ENCODE data around the gene RPL27A. TPM values are rescaled to one million over a fixed set of nuclear protein-coding genes. Genes with fewer than 3 reads are reported as not detected.

Gene RPL27A
- total and polyA plus RNA-seq, 2 of the 8 experiments (the other 6 are each of a cell fraction or from before 2014, with no cell fraction given) = 1,756 to 1,777 TPM

DNA sequence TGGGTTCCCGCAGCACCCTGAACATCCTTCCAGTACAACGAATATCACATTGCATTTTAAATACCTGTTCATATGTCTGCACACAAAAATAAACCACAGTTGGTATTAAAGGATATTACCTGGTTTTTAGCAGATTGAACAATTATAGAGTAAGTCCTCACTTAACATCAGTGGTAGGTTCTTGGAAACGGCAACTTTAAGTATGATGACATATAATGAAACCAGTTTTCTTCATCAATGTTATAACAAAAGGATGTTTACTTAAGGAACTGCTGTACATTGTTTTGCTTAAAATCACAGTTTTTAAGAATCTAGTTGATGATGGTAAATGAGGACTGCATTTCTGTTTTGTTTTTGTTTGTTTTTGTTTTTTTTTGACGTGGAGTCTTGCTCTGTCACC is 28.1 kb upstream of the RPL27A start:
- H3K9ac ChIP-seq (replicated peaks in 1 of 4; ENCODE audit: extremely low read depth in 1 of 4, low read depth in 3 of 4, low read length in 3 of 4) = no peak overlapping the region
- H4K91ac ChIP-seq (replicated peaks; ENCODE audit: insufficient read length, low read length) = no peak overlapping the region
- H2BK12ac ChIP-seq (ENCODE audit: low read depth, low read length) = no peak overlapping the region
- no peak overlapping the region for H3K27ac ChIP-seq (ENCODE audit: low read depth, low read length)
- no peak overlapping the region for H3K14ac ChIP-seq (ENCODE audit: insufficient read length)
- H2AK5ac ChIP-seq (ENCODE audit: low read depth, low read length) = no peak overlapping the region
- H2BK15ac ChIP-seq (ENCODE audit: low read length) = no peak overlapping the region
- H3K4me1 ChIP-seq (replicated peaks in 1 of 4; ENCODE audit: control insufficient read depth in 3 of 4, insufficient read depth in 4 of 4, low read length in 3 of 4) = peaks cover 0 to 3% (median 0%) of the 10 kb centered on the region in 4 experiments; a peak in 3 of 7 replicates
- no peaks in the 10 kb centered on the region for H3K27me3 ChIP-seq (replicated peaks in 1 of 4; ENCODE audit: control insufficient read depth in 3 of 4, extremely low read depth in 1 of 4, insufficient read depth in 3 of 4, low read length in 3 of 4)
- TF ChIP-seq, protein P1, sequence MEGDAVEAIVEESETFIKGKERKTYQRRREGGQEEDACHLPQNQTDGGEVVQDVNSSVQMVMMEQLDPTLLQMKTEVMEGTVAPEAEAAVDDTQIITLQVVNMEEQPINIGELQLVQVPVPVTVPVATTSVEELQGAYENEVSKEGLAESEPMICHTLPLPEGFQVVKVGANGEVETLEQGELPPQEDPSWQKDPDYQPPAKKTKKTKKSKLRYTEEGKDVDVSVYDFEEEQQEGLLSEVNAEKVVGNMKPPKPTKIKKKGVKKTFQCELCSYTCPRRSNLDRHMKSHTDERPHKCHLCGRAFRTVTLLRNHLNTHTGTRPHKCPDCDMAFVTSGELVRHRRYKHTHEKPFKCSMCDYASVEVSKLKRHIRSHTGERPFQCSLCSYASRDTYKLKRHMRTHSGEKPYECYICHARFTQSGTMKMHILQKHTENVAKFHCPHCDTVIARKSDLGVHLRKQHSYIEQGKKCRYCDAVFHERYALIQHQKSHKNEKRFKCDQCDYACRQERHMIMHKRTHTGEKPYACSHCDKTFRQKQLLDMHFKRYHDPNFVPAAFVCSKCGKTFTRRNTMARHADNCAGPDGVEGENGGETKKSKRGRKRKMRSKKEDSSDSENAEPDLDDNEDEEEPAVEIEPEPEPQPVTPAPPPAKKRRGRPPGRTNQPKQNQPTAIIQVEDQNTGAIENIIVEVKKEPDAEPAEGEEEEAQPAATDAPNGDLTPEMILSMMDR (IDR thresholded peaks at IDR 0.05; ENCODE audit: control extremely low read depth in 1 of 3, insufficient read depth in 1 of 3, low read depth in 1 of 3, low read length in 3 of 3) = no peak
- TF ChIP-seq CHD1 (IDR thresholded peaks at IDR 0.05; ENCODE audit: low read depth, low read length) (no peak), TCF12 (IDR thresholded peaks at IDR 0.05; ENCODE audit: low read depth, low read length) (no peak), BRCA1 (IDR thresholded peaks at IDR 0.05; ENCODE audit: low read depth, low read length) (no peak), ZNF274 (IDR thresholded peaks at IDR 0.05; ENCODE audit: borderline replicate concordance, extremely low read depth, low read length) (no peak), SP2 (IDR thresholded peaks at IDR 0.05; ENCODE audit: low read length) (no peak), SIX5 (IDR thresholded peaks at IDR 0.05; ENCODE audit: low read depth, low read length) (no peak), KDM5A (IDR thresholded peaks at IDR 0.05; ENCODE audit: low read length) (no peak)
- H4K20me1 ChIP-seq (replicated peaks in 1 of 2; ENCODE audit: control insufficient read depth in 1 of 2, insufficient read depth in 2 of 2, low read length in 2 of 2) = no peaks in the 10 kb centered on the region
- WGBS, 2 experiments (ENCODE audit: extremely low coverage in 1 of 2, insufficient coverage in 1 of 2, insufficient read length in 1 of 2, insufficient replicate concordance in 2 of 2, low coverage in 1 of 2, low lambda C conversion rate in 2 of 2, missing lambda C conversion rate in 1 of 2) = 91% methylated on average over 4 of the region's 4 CpGs; no CpG with 5 or more reads in 1 of the 2 experiments
- no peaks in the 10 kb centered on the region for H3K36me3 ChIP-seq (ENCODE audit: control insufficient read depth in 2 of 4, insufficient read depth in 4 of 4, low read length in 3 of 4)
- no peak overlapping the region for H3K4me3 ChIP-seq (ENCODE audit: extremely low read depth in 1 of 4, insufficient read depth in 2 of 4, low read depth in 3 of 4, low read length in 4 of 4)
- H2AFZ ChIP-seq (ENCODE audit: low read length) = no peak overlapping the region
- CTCF ChIA-PET (ENCODE audit: partially characterized antibody) = interaction anchor here (1.2 kb wide), 1 partner anchor 15 kb away, joined by 3 read pairs; no protein-coding TSS in a partner anchor
- no peak overlapping the region for H3K56ac ChIP-seq (replicated peaks; ENCODE audit: insufficient read length, low read depth, low read length)
- no peak overlapping the region for H3K4ac ChIP-seq (replicated peaks; ENCODE audit: insufficient read length, low read depth, low read length)
- no peak for DNase-seq (ENCODE audit: low read depth in 1 of 2, low spot score in 2 of 2)
- H3K9me3 ChIP-seq (ENCODE audit: insufficient read depth in 2 of 2, low read depth in 1 of 2, low read length in 1 of 2) = no peaks in the 10 kb centered on the region
- no peaks in the 10 kb centered on the region for H3K79me1 ChIP-seq (ENCODE audit: low read depth, low read length)
- H4K8ac ChIP-seq (ENCODE audit: extremely low read depth, insufficient read depth, low read length) = no peak overlapping the region
- H4K5ac ChIP-seq (ENCODE audit: insufficient read length, low read depth, low read length) = no peak overlapping the region
- no peak overlapping the region for H3K4me2 ChIP-seq (ENCODE audit: insufficient read depth in 1 of 2, low read depth in 2 of 2, low read length in 2 of 2)
- no peaks in the 10 kb centered on the region for H3K79me2 ChIP-seq (ENCODE audit: control insufficient read depth in 1 of 2, insufficient read depth in 2 of 2, low read length in 2 of 2)
- POLR2A ChIA-PET (ENCODE audit: partially characterized antibody) = interaction anchor here (11.2 kb wide), 1 partner anchor 31 kb away, joined by 143 read pairs; the partner anchor contains the start of genes RPL27A and TRIM66
- no peak for FAIRE-seq
- no peak overlapping the region for H2BK120ac ChIP-seq (replicated peaks; ENCODE audit: low read depth, low read length)
- no peak overlapping the region for H3K23ac ChIP-seq (ENCODE audit: insufficient read length)
- no peak overlapping the region for H3K18ac ChIP-seq (ENCODE audit: extremely low read depth, low read length)
- H2BK5ac ChIP-seq (ENCODE audit: low read depth, low read length) = no peak overlapping the region
- no peaks in the 10 kb centered on the region for H3K23me2 ChIP-seq (ENCODE audit: low read depth, low read length)
- no peak overlapping the region for H2BK20ac ChIP-seq (ENCODE audit: low read length)

All from H1 (cell line).